HG03457 (cell line): Measurements from ENCODE around the gene RBM15.

Experiments used
- ATAC-seq: cut with Tn5 transposase; IDR thresholded peaks from one replicate; pipeline ENCODE4 v1.9.1; 2021; ENCODE audit warnings: moderate number of reproducible peaks; ENCODE audit not compliant: unreplicated experiment

The RBM15 gene, protein sequence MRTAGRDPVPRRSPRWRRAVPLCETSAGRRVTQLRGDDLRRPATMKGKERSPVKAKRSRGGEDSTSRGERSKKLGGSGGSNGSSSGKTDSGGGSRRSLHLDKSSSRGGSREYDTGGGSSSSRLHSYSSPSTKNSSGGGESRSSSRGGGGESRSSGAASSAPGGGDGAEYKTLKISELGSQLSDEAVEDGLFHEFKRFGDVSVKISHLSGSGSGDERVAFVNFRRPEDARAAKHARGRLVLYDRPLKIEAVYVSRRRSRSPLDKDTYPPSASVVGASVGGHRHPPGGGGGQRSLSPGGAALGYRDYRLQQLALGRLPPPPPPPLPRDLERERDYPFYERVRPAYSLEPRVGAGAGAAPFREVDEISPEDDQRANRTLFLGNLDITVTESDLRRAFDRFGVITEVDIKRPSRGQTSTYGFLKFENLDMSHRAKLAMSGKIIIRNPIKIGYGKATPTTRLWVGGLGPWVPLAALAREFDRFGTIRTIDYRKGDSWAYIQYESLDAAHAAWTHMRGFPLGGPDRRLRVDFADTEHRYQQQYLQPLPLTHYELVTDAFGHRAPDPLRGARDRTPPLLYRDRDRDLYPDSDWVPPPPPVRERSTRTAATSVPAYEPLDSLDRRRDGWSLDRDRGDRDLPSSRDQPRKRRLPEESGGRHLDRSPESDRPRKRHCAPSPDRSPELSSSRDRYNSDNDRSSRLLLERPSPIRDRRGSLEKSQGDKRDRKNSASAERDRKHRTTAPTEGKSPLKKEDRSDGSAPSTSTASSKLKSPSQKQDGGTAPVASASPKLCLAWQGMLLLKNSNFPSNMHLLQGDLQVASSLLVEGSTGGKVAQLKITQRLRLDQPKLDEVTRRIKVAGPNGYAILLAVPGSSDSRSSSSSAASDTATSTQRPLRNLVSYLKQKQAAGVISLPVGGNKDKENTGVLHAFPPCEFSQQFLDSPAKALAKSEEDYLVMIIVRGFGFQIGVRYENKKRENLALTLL

DNA sequence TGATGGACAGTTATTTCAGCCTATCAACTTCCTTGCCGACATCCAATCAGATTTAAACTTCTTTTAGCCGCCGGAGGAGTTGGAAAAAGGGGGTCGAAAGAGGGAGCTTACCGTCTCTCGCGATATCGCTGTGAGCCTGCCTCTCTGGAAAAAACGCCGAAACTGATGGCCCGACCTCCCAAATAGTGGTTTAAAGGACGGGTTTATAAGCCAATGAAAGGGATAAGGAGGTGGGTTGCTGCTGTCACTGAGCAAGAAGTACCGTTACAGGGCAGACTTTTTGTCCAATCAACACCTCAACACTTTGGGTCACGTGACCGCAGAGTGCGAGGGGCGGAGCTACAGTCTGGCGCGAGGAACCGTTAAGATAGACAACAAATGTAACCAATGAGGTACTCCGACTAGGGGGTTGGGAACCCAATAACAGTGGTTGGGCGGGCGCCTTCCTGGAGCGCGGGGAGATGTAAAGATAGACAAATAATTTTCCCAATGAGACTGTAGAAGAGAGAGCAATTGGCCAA, at the start of gene RBM15:
Gene RBM15 (plus strand): TSS at position 492 of the 521 bp plus-strand sequence. CDS start 29 bp downstream, at position 521.
- peak; percentile 68 for ATAC-seq

DNA sequence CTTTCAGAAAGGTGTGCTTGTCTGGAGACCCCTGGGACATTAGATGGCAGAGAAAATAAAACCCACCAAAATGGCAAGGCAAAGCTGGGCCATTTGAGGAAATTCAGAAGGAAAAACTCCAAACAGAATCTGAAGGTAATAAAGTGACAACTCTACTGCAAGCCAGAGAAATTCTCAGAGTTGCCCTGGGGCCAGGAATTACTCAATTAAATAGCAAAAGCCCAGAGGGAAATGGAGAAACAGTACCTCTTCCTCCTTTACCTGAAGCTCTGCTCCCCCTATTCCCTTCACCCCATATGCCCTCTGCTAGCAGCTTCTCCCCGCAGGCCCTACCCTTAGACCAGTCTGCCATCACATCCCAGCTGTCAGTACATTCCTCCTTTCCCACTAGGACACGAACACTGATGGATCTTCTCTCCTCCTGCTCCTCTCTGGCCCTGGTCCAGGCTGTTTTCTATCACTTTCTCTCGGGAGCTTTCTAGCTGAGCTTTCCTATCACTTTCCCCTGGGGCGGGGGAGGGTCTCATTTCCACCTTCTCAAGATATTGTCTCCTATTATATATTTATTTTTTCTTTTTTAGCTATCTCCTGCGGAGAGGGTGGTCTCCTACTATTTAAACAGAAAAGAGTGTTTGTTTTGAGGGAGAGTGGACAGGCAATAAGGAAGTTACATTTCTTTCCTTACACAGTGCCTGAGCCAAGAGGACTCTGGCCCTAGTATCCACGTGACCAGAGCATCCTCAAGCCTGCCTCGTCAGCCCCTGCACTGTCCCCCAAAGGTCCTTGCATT, 47.7 kb upstream of the RBM15 start:
- ATAC-seq, result no peak

- ATAC-seq, result no peak
Measured at GRCh38 chr1:110292031-110292741, 47.0 kb upstream of the RBM15 start.

DNA sequence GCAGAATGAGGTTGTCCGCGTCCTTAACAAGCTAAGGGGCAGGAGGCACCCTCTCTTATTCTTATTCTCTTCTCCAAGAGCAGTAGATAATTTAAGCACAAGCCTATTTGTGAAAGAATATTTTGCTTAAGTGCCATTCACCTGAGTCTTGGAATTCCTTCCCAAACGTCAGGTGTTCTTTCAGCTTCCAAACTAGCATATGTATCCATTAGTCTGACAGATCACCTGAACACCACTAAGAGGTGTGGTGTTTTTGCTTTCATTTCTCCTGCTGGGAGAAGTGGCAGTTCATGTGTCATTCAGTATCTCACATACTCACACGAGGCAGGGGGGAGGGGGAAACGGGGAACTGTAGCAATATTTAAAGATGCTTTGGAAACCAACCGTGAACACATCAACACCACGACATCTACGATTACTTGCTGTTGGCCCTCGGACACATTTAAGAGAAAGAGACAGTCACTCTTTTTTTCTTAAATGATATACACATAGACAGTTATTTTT, 45.5 kb upstream of the RBM15 start:
- ATAC-seq, result no peak

DNA sequence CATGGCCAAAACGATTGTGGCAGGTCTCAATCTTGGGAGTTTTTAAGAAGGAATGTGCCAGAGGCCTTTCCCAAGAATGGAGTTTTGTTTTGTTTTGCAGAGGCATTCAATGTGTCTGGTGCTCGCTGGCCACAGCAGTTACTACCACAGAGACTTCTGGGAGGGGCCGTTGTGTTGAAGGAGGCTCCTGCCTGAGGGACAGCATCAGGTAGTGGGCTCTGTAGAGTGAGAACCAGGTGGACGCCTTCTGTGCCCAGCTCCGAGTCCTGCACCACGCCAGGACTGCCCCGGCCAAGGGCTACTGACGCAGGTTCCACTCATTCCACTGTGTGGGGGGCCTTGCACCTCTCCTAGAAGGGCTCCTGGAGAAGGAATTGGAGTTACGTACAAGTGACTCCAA, 44.9 kb upstream of the RBM15 start:
- no peak for ATAC-seq

DNA sequence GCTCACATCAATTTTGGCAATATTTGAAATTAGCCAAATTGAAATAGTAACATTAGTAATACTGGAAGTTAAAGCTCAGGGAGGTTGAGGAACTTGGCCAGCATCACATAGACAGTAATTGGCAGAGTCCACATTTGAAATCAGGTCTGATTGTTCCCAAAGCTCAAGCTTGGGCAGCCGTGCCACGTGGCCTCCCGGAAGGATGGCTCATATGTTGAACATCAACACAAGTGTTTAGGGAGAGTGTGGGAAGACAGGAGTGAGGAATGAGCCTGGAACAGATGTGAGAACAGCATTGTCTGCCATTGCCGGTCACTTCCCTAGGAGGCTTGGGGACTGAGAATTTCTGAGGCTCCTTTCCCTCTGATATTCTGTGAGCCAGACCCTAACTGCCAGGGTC, 40.2 kb upstream of the RBM15 start:
- ATAC-seq, result no peak

DNA sequence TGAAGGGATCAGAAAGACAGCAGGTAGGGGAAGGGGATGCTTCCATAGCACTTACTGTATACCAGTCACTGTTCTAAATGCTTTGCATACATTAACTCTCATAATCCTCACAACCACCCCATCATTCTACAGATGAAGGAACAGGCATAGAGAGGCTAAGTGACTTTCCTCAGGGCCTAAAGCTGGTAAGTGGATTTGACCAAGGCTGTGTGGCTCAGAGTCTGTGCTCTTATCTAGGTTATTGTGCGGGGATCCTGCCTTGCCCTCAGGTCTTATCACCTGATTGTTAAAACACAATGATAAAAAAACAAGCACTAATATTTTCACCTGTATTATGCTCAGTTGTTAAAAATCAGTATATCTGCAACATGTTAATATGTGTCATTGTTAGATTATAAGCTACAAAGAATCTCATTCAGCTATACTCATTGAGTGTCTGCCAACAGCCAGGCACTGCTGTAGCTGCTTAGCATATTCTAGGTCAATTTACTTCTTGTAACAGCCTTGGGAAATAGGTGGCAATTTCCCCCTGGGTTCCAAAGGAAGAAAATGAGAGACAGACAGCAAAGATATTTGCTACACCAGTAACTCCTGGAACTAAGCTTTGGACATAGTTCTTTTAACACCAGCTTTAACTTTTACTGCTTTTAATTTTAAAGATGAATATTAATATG, 38.6 kb upstream of the RBM15 start:
- no peak for ATAC-seq

DNA sequence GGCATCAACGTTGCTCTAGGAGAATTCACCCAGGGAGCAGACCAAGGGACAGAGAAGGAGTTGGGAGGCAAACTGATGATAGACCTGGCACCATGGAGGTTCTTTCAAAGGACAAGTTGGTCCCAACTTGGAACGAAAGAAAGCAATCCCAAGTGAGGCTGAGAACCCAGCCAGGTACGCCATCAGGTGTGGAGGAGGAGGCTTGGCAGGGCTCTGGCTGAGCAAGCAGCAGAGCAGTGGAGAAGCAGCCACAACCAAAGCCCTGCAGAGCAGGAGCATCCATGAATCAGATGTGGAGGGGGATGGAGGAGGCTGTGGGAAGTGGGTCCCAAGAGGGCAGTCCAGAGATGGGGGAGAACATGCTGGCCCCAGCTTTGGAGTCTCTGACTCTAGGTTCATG, 36.3 kb upstream of the RBM15 start:
- no peak for ATAC-seq

DNA sequence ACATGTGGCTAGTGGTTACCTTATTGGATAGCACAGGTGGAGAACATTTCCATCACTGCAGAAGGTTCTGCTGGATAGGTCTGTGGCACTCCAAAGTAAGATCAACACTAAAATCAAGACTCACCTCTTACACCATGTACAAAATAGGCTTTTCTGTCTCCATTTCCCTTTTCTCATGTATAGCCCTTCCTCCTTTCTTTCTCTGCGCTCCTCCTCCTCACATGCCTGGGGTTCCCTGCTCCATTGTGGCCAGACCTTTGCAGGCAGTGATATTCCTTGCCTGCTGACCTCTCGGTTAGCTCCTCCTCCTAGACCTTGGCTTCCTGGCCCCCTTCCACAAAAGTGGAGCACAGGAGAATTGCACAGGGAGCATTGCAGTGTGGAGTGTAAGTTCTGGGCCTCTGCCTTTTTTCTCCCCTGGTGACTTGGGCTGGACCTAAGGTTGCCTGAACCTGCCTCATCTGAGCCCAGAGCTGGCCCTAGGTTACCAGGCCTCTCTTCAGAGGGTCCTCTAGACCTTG, 33.2 kb upstream of the RBM15 start:
- ATAC-seq, result no peak

- ATAC-seq, result no peak
Measured at GRCh38 chr1:110307239-110307974, 31.8 kb upstream of the RBM15 start.

- no peak for ATAC-seq
Measured at GRCh38 chr1:110308247-110308646, 30.9 kb upstream of the RBM15 start.

- no peak for ATAC-seq
Measured at GRCh38 chr1:110309139-110309538, 30.0 kb upstream of the RBM15 start.

- no peak for ATAC-seq
Measured at GRCh38 chr1:110309767-110310166, 29.4 kb upstream of the RBM15 start.

DNA sequence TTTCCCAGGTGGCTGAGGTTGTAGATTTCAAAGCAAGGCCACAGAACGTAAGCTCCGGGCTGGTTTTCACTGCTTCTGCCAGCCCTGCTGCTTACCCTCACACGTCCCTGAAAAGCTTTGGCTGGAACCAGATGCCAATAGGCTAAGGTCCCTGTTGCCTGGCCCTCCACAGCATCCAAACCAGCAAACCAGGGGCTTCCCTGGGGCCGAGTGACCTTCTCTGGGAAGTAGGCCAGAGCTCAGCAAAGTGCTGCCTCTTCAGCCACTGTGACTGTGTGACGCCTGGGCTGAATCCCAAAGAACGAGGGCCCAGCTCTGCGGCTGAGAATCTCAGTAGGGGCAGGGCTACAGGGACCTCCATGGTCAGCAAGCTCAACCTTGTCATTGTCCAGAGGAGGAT, 28.9 kb upstream of the RBM15 start:
- ATAC-seq, result no peak

DNA sequence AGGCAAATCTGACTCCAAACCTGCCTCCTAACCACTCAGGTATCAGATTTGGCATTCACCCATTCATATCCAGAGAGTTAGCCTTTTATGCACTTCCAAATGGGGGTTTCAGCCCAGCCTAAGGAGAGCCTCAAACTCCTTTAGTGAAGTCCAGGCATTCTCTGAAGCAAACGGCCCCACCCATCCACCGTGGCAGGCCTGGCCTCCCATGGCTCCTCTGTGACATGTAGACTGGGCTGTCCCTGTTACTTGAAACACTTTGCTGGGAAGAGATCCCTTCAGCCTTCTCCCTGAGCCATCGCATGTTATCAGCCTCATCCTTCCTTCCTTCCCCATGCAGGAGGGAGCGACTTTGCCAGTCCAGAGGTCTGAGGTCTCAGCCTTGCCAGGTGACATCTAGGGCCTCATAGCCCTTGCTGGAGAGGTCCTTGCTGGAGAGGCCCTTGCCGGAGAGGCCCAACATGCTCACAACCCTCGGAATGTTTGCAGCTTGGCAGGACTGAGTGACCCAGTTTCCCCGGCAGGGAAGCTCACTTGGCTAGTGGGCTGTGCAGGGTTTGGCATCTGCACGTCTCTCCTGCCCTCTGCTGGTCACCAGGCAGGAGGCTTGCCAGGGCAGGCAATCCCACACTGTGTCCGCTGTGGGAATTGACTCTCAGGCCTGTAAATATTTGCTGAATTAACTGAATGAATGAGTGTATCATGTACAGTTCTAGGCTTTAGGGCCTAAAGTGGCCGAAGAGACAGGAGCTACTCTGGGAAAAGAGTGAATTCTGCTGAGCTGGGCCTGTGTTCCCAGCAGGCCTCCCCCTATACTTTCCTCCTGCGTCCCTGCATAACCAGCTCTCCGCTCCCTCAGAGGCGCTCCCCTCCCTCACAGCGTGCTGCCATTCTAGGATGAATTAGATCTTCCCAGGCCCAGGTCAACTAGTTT, 26.7 kb upstream of the RBM15 start:
- ATAC-seq, result no peak

DNA sequence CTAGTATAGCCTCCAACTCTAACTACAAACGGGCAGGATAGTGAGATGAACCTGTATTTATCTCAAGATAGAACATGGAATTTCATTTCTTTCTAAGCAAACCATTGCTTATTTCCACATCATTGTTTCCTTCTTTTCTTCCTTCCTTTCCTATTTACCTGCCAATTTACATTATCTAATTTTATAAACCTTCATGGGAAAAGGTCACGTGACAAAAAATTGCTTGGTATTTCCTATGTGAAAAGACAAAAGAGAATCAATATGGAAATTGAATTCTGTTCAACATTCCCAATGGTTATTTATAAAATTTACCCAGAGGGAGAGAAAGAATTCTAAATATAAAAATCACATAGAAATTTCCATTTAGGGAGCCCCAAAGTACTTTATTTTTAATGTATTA, 22.4 kb upstream of the RBM15 start:
- ATAC-seq, result no peak

DNA sequence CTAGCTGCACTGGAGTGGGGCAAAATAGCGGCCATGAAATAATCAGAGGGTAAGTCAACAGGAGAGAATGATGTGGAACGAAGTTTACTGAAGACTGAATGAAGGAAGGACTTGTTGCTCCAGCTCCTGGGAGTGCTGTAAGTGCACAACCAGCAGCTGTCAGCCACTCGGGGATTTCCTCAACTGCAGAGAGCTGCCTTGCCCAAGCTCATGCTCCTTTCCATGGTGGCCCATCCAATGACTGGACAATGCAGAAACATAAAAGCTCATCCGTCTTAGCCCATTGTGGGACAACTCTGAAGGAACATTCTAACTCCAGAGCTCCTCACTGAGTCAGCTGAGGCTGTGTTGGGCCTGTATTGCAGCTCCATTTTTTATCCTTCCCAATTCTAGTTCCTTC, 21.1 kb upstream of the RBM15 start:
- no peak for ATAC-seq
